ENCODE data around the gene EIF2AK3.
"Not testable (repeated sequence)": the region's sequence is repeated elsewhere in the genome, so short reads cannot be mapped to it uniquely, and the experiment has no call there.

EIF2AK3 gene

DNA sequence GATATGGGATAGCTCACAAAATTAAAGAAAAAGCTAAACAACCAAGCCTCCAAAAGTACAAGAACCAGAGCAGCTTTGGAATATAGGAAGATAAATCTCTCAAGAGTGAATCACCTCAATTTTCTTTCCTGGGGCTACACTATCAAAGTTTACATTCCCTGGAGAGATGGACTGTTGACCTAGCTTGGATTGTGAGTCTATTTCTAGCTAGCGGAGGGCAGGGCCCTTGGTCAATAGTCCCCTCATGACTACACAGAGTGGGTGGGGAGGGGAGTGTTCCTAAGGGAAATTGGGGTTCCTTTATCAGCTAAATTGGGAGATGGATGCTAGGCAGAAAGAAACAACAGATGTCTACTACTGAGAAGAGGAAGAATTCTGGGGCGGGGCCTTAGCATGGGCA, 29.9 kb upstream of the EIF2AK3 start:
- no peaks in the 10 kb centered on the region for H3K27me3 Mint-ChIP-seq (ENCODE audit: low read depth, poor library complexity)
- peaks cover 30% of the 10 kb centered on the region for H3K9me3 Mint-ChIP-seq
- no peaks in the 10 kb centered on the region for H3K4me1 Mint-ChIP-seq
- no peak overlapping the region for H3K4me3 Mint-ChIP-seq
- no peaks in the 10 kb centered on the region for H3K36me3 Mint-ChIP-seq (ENCODE audit: low read depth)
- TF ChIP-seq, protein P1, sequence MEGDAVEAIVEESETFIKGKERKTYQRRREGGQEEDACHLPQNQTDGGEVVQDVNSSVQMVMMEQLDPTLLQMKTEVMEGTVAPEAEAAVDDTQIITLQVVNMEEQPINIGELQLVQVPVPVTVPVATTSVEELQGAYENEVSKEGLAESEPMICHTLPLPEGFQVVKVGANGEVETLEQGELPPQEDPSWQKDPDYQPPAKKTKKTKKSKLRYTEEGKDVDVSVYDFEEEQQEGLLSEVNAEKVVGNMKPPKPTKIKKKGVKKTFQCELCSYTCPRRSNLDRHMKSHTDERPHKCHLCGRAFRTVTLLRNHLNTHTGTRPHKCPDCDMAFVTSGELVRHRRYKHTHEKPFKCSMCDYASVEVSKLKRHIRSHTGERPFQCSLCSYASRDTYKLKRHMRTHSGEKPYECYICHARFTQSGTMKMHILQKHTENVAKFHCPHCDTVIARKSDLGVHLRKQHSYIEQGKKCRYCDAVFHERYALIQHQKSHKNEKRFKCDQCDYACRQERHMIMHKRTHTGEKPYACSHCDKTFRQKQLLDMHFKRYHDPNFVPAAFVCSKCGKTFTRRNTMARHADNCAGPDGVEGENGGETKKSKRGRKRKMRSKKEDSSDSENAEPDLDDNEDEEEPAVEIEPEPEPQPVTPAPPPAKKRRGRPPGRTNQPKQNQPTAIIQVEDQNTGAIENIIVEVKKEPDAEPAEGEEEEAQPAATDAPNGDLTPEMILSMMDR (IDR thresholded peaks at IDR 0.05) = no peak
- no peak for DNase-seq
- no peak overlapping the region for H3K27ac Mint-ChIP-seq

DNA sequence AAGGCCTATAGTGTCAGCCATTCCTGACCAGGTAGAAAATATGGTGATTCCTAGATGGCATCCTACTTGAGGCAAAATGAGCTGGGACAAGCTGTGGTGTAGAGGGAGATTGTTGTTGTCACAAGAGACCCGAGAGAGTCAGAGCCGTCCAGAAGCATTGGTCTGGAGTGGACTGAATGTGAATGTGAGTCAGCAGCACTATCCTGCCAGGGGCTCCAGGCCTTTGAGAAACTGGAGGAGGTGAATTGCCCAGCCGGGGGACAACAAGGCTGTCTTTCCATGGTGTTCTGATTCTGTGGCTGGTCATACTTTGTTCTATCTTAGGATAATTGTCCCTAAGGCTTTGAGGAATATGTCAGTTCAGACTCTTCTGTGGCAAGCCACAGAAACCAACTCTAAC, 29.4 kb upstream of the EIF2AK3 start:
- Mint-ChIP-seq H3K27ac (no peak overlapping the region), H3K4me1 (no peaks in the 10 kb centered on the region), H3K36me3 (ENCODE audit: low read depth) (no peaks in the 10 kb centered on the region), H3K4me3 (no peak overlapping the region), H3K27me3 (ENCODE audit: low read depth, poor library complexity) (no peaks in the 10 kb centered on the region), H3K9me3 (peaks cover 30% of the 10 kb centered on the region)
- no peak for DNase-seq
- TF ChIP-seq, protein P1 (IDR thresholded peaks at IDR 0.05) = no peak

DNA sequence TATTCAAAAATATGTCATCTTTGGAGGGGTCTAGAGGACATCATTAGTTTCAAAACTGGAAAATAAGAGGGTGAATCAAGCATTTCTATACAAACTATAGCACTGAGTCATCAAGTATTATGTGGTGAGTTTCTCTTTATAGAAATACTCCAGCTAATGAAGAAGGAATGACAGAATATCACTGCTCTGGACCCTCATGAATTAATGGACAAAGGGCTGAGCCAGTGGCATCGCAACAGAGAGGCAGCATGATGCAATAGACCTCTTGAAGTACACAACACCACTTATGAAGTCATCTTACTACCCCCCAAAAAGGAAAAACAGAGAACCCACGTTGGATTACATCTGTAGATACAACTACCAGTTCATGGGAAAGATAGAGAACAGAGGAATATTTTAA, 27.4 kb upstream of the EIF2AK3 start:
- no peaks in the 10 kb centered on the region for H3K36me3 Mint-ChIP-seq (ENCODE audit: low read depth)
- no peaks in the 10 kb centered on the region for H3K4me1 Mint-ChIP-seq
- H3K27me3 Mint-ChIP-seq (ENCODE audit: low read depth, poor library complexity) = no peaks in the 10 kb centered on the region
- H3K9me3 Mint-ChIP-seq = peaks cover 20% of the 10 kb centered on the region
- no peak overlapping the region for H3K27ac Mint-ChIP-seq
- DNase-seq = no peak
- TF ChIP-seq, protein P1 (IDR thresholded peaks at IDR 0.05) = no peak
- no peak overlapping the region for H3K4me3 Mint-ChIP-seq

DNA sequence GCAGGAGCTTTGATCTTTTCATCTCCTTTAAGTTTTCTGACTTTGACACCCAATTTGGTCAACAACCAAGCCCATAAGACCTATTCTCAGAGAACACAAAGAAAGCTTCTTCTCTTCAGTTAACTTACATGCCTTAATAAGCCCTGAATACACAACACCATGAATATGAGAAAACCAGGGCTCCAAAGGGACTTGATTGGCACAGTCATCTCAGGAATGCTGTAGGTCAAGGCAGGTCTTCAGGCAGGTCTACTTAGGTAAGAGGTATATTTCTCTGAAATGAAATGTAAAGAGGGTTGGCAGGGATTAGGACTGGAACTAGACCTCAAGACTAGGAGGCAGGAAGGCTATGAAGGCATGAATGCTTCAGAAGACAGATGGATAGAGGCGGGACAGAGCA, 24.4 kb upstream of the EIF2AK3 start:
- no peak overlapping the region for H3K27ac Mint-ChIP-seq
- TF ChIP-seq, protein P1 (IDR thresholded peaks at IDR 0.05) = no peak
- DNase-seq = no peak
- H3K27me3 Mint-ChIP-seq (ENCODE audit: low read depth, poor library complexity) = no peaks in the 10 kb centered on the region
- H3K4me3 Mint-ChIP-seq = no peak overlapping the region
- no peaks in the 10 kb centered on the region for H3K36me3 Mint-ChIP-seq (ENCODE audit: low read depth)
- H3K9me3 Mint-ChIP-seq = no peaks in the 10 kb centered on the region
- H3K4me1 Mint-ChIP-seq = no peaks in the 10 kb centered on the region

DNA sequence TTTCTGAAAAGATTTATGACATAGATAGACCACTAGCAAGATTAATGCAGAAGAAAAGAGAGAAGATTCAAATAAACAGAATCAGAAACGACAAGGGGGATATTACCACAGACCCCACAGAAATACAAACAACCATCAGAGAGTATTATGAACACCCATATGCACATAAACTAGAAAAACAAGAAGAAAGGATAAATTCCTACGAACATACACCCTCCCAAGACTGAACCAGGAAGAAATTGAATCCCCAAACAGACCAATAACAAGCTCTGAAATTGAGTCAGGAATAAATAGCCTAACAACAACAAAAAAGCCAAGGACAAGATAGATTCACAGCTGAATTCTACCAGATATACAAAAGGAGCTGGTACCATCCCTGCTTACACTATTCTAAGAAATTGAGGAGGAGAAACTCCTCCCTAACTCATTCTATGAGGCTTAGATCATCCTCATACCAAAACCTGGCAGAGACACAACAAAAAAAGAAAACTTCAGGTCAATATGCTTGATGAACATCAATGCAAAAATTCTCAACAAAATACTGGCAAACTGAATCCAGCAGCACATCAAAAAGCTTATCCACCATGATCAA, 18.1 kb upstream of the EIF2AK3 start:
- not testable (repeated sequence) for H3K27me3 Mint-ChIP-seq (ENCODE audit: low read depth, poor library complexity); H3K27ac Mint-ChIP-seq; DNase-seq; H3K4me3 Mint-ChIP-seq; H3K36me3 Mint-ChIP-seq (ENCODE audit: low read depth); H3K4me1 Mint-ChIP-seq
- H3K9me3 Mint-ChIP-seq = peaks cover 32% of the 10 kb centered on the region

DNA sequence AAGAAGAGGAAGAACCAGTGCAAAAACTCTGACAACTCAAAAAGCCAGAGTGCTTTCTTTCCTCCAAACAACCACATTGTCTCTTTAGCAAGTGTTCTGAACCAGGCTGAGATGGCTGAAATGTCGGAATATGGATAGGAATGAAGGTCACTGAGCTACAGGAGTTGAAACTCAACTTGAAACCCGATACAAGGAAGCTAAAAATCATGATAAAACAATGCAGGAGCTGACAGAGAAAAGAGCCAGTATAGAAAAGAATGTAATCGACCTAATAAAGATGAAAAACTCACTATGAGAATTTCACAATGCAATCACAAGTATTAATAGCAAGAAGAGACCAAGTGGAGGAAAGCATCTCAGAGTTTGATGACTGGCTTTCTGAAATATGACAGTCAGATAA, 15.0 kb upstream of the EIF2AK3 start:
- no peaks in the 10 kb centered on the region for H3K36me3 Mint-ChIP-seq (ENCODE audit: low read depth)
- TF ChIP-seq, protein P1 (IDR thresholded peaks at IDR 0.05) = no peak

More for the DNA sequence above, 15.0 kb upstream of the EIF2AK3 start:
- H3K9me3 Mint-ChIP-seq = peaks cover 59% of the 10 kb centered on the region
- H3K4me1 Mint-ChIP-seq = peaks cover 10% of the 10 kb centered on the region
- H3K4me3 Mint-ChIP-seq = no peak overlapping the region
- no peak overlapping the region for H3K27ac Mint-ChIP-seq
- peaks cover 5% of the 10 kb centered on the region for H3K27me3 Mint-ChIP-seq (ENCODE audit: low read depth, poor library complexity)
- no peak for DNase-seq
